GM13977 (cell line): ENCODE measurements around the gene THY1.
A peak's percentile ranks its signal among the peaks of the same experiment; 100 is the strongest.

Experiments
- DNase-seq: peaks from one replicate; pipeline ENCODE4 v3.0.0; 2012; ENCODE audit warnings: low spot score
- CTCF ChIP-seq: IDR thresholded peaks from 2 replicates; pipeline ENCODE4 v1.5.1; 2012; ENCODE audit warnings: mild to moderate bottlenecking, control low read depth; ENCODE audit not compliant: insufficient read depth; ENCODE audit errors: extremely low read depth, missing control alignments
- in situ Hi-C: fragments of 300-500 bp; cut with MboI; formaldehyde crosslinking; loops from one replicate; pipeline ENCODE4 v1.12.0; 2022; ENCODE audit warnings: low sequenced_read_pairs, low pct_unique_long_range_greater_than_20kb, mixed read lengths, inconsistent platforms; ENCODE audit not compliant: unreplicated experiment

Gene THY1

GRCh38 chr11:119419834-119420492 is 3.0 kb downstream of the THY1 start:
- no peak for TF ChIP-seq CTCF
- no peak for DNase-seq
- in situ Hi-C loops = no loop called here

- in situ Hi-C loops = no loop called here
- no peak for DNase-seq
- TF ChIP-seq CTCF = no peak
These were observed 3.7 kb downstream of the THY1 start for GRCh38 chr11:119419246-119419645.

GRCh38 chr11:119418759-119419158 is 4.2 kb downstream of the THY1 start:
- TF ChIP-seq CTCF = no peak
- peak; percentile 4 for DNase-seq
- in situ Hi-C loops = no loop called here

- peak; percentile 6 for DNase-seq
- no peak for TF ChIP-seq CTCF
- in situ Hi-C loops = no loop called here
These were observed 5.0 kb downstream of the THY1 start for GRCh38 chr11:119417726-119418540.

GRCh38 chr11:119416606-119417580 is 6.1 kb downstream of the THY1 start:
- TF ChIP-seq CTCF = no peak
- in situ Hi-C loops = no loop called here
- DNase-seq = no peak

GRCh38 chr11:119415966-119416365 is 7.0 kb downstream of the THY1 start:
- TF ChIP-seq CTCF = no peak
- DNase-seq = no peak
- in situ Hi-C loops = no loop called here
